ENCODE results near the gene MTMR8.

Gene MTMR8

DNA sequence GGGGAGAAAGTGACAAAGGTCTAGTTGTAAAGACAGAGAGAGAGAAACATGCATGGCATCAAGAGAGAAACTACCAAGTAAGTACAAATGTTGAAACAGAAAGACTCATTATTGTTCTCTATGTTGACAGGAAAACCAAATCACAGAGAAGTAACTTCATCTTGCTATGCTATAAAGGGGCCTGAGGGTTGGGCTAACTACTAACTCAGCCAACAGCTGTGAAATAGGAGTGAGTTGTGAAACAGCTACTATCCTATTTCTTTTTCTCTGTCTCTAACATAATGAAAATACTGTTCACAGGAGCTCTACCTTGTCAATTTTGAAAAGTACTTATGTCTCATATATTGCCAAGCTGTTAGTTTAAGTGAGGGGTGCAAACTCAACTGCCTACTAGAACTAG is 65.0 kb downstream of the MTMR8 start:
- H3K4me3 ChIP-seq (ENCODE audit: control insufficient read depth, low read depth, low read length), result no peak overlapping the region
- no peak for TF ChIP-seq CTCF (IDR thresholded peaks at IDR 0.05; ENCODE audit: control insufficient read depth, insufficient read depth, low read depth, low read length, missing control alignments)
- no peak for DNase-seq (ENCODE audit: low read depth)

- no peak overlapping the region for H3K4me3 ChIP-seq (ENCODE audit: control insufficient read depth, low read depth, low read length)
- DNase-seq (ENCODE audit: low read depth), result no peak
- TF ChIP-seq CTCF (IDR thresholded peaks at IDR 0.05; ENCODE audit: control insufficient read depth, insufficient read depth, low read depth, low read length, missing control alignments), result no peak
Measured at GRCh38 chrX:64321507-64321906, 73.7 kb downstream of the MTMR8 start.

DNA sequence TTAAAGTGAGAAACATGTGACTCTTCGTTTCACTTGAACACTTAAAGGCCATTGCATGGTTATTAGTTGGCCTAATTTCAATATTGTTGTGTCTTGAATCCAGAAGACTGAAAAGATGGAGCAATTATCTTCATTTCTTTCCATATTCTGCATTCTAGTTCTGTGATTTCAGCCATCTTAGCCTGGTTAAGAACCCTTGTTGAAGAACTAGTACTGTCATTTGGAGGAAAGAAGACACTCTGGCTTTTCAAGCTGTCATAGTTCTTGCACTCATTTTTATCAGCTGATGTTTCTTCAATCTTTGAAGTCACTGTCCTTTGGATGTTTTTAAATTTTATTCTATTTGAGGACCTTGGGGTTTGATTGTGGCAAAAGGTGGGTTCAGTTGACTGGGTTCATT is 81.6 kb downstream of the MTMR8 start:
- H3K4me3 ChIP-seq (ENCODE audit: control insufficient read depth, low read depth, low read length), result no peak overlapping the region
- TF ChIP-seq CTCF (IDR thresholded peaks at IDR 0.05; ENCODE audit: control insufficient read depth, insufficient read depth, low read depth, low read length, missing control alignments), result no peak
- DNase-seq (ENCODE audit: low read depth), result no peak

DNA sequence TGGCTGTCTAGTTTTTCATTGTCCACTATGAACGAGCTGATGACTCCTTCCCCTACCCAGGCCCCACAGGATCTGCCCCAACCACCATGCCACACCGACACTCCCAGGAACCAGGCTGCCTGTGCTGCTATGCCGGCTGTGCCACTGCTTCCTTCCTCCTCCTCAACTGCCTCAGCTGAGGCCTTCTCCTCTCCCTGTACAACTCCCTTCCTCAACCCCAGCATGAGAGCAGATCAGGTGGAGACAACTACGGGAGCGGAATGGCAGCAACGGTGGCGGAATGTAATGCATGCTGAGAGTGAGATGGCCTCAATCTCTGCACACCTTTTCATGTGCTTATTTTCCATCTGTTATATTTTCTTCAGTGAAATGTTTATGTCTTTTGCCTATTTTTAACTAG is 88.5 kb downstream of the MTMR8 start:
- TF ChIP-seq CTCF (IDR thresholded peaks at IDR 0.05; ENCODE audit: control insufficient read depth, insufficient read depth, low read depth, low read length, missing control alignments), result no peak
- no peak overlapping the region for H3K4me3 ChIP-seq (ENCODE audit: control insufficient read depth, low read depth, low read length)
- DNase-seq (ENCODE audit: low read depth), result no peak

GRCh38 chrX:64291123-64291522 is 104.1 kb downstream of the MTMR8 start:
- no peak for TF ChIP-seq CTCF (IDR thresholded peaks at IDR 0.05; ENCODE audit: control insufficient read depth, insufficient read depth, low read depth, low read length, missing control alignments)
- no peak overlapping the region for H3K4me3 ChIP-seq (ENCODE audit: control insufficient read depth, low read depth, low read length)
- no peak for DNase-seq (ENCODE audit: low read depth)

GRCh38 chrX:64265265-64265664 is 130.0 kb downstream of the MTMR8 start:
- H3K4me3 ChIP-seq (ENCODE audit: control insufficient read depth, low read depth, low read length), result no peak overlapping the region
- no peak for TF ChIP-seq CTCF (IDR thresholded peaks at IDR 0.05; ENCODE audit: control insufficient read depth, insufficient read depth, low read depth, low read length, missing control alignments)
- DNase-seq (ENCODE audit: low read depth), result no peak

Measured in AG09309 (cell line).